ENCODE measurements around the gene ANKS1B. TPM values are rescaled to one million over a fixed set of nuclear protein-coding genes. Genes with fewer than 3 reads are reported as not detected.

The ANKS1B gene
- total RNA-seq, 4 donors from 2014 or later: 34.5 to 81.9 (median 71.1) TPM

DNA sequence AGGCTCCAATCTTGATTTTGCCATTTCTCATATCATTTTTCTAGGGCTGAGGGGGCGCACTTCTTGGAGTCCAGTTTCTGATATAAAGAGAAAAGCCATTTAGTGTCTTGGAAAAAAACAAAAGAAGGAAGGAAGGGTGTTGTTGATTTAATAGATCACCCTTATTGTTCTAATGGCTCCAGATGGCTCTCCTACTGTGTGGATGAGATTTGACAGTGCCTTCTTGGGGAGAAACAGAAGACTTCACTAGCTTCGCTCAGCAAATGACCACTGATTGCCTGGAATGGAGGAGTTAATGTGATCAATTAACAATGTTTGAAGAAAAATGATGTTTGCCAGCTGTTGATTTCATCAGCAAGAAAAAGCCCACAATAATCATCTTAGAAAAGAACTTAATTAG is 1123.5 kb downstream of the ANKS1B start:
- no peak for DNase-seq
- intact Hi-C loops (cut with DNase I): no loop called here
- H3K4me3 ChIP-seq (replicated peaks in 1 of 3): no peak overlapping the region
- no peak for TF ChIP-seq POLR2A (IDR thresholded peaks at IDR 0.05)
- TF ChIP-seq CTCF (IDR thresholded peaks at IDR 0.05): no peak
- H3K9me3 ChIP-seq: no peaks in the 10 kb centered on the region
- no peak overlapping the region for H3K27ac ChIP-seq
- H3K4me1 ChIP-seq: no peaks in the 10 kb centered on the region
- H3K36me3 ChIP-seq: no peaks in the 10 kb centered on the region
- no peaks in the 10 kb centered on the region for H3K27me3 ChIP-seq
- 72 to 77% methylated on average over 2 of the region's 2 CpGs for WGBS, 2 donors

DNA sequence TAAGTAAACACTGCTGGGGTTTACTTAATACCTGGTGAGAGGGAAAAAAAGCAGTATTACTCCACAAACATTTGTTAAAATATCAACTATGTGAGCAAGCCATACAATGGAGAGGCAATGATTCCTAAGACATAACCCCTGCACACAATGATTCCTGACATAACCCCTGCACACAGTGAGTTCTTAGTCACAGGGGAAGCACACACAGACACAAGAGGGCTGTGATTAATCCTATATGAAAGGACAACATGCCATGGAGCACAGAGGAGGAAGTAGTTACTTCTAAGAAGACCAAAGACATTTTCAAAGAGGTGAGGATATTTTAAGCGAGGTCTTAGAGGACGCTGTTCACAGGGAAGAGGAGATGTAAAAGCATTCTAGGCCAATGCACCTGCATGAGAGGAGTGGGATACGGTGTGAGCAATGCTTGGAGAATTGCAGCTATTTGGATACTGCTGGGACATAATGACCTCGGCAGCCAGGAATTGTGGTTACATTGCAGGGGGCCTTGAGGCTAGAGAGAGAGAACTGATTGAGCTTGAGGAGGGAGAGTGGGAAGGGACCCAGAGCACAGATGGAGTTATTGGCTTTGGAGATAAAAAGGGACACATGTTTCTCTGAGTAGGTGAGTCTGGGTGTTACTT is 1127.7 kb downstream of the ANKS1B start:
- TF ChIP-seq CTCF (IDR thresholded peaks at IDR 0.05) (no peak), POLR2A (IDR thresholded peaks at IDR 0.05) (no peak)
- Histone ChIP-seq H3K27me3 (no peaks in the 10 kb centered on the region), H3K36me3 (no peaks in the 10 kb centered on the region), H3K27ac (no peak overlapping the region), H3K4me3 (replicated peaks in 1 of 3) (no peak overlapping the region), H3K4me1 (no peaks in the 10 kb centered on the region), H3K9me3 (no peaks in the 10 kb centered on the region)
- 38 to 46% methylated on average over 4 of the region's 4 CpGs for WGBS, 2 donors
- DNase-seq: no peak
- intact Hi-C loops (cut with DNase I): no loop called here

- H3K4me1 ChIP-seq: no peaks in the 10 kb centered on the region
- no peak for DNase-seq
- H3K9me3 ChIP-seq: no peaks in the 10 kb centered on the region
- H3K27me3 ChIP-seq: no peaks in the 10 kb centered on the region
- H3K36me3 ChIP-seq: no peaks in the 10 kb centered on the region
- no peak overlapping the region for H3K4me3 ChIP-seq (replicated peaks in 1 of 3)
- TF ChIP-seq POLR2A (IDR thresholded peaks at IDR 0.05) (no peak), CTCF (IDR thresholded peaks at IDR 0.05) (no peak)
- WGBS, 2 donors: 90 to 95% methylated on average over 2 of the region's 2 CpGs
- intact Hi-C loops (cut with DNase I): no loop called here
- no peak overlapping the region for H3K27ac ChIP-seq
These were observed 1132.6 kb downstream of the ANKS1B start for GRCh38 chr12:98852181-98852580.

DNA sequence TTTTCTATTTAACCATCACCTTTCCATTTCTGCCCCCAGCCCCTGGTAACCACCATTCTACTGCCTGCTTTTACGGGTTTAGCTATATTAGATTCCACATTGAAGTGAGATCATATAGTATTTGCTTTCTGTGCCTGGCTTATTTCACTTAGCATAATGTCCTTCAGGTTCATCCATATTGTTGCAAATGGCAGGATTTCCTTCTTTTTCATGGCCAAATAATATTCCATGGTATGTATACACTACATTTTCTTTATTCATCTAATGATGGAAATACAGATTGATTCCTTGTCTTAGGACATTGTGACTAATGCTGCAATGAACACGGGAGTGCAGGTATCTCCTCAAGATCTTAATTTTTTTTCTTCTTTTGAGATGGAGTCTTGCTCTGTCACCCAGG is 1137.5 kb downstream of the ANKS1B start:
- no peak overlapping the region for H3K4me3 ChIP-seq (replicated peaks in 1 of 3)
- DNase-seq: no peak
- H3K27me3 ChIP-seq: no peaks in the 10 kb centered on the region
- intact Hi-C loops (cut with DNase I): no loop called here
- H3K4me1 ChIP-seq: no peaks in the 10 kb centered on the region
- 95% methylated on average over 2 of the region's 2 CpGs for WGBS, 2 donors
- H3K27ac ChIP-seq: no peak overlapping the region
- no peaks in the 10 kb centered on the region for H3K9me3 ChIP-seq
- TF ChIP-seq CTCF (IDR thresholded peaks at IDR 0.05): no peak
- no peak for TF ChIP-seq POLR2A (IDR thresholded peaks at IDR 0.05)
- no peaks in the 10 kb centered on the region for H3K36me3 ChIP-seq

DNA sequence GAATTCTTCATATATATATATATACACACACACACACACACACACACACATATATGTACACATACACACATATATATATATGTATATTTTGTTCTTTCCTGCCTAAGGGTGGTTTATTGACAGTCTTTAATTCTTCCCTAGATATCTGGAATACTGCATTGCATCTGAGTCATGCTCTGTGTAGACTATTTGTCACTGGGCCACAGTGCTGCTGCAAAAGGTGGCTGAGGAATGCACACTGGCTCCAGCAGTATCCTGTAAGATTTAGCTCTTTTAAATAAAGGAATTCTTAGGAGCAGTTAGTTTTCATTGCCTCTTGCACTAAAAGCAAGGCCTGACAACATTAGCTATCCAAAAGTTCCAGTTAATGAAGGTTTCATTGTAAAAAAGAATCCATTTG is 1138.8 kb downstream of the ANKS1B start:
- DNase-seq: no peak
- TF ChIP-seq POLR2A (IDR thresholded peaks at IDR 0.05) (no peak), CTCF (IDR thresholded peaks at IDR 0.05) (no peak)
- H3K4me1 ChIP-seq: no peaks in the 10 kb centered on the region
- intact Hi-C loops (cut with DNase I): no loop called here
- H3K36me3 ChIP-seq: no peaks in the 10 kb centered on the region
- H3K27me3 ChIP-seq: no peaks in the 10 kb centered on the region
- no peaks in the 10 kb centered on the region for H3K9me3 ChIP-seq
- no peak overlapping the region for H3K27ac ChIP-seq
- H3K4me3 ChIP-seq (replicated peaks in 1 of 3): no peak overlapping the region

Data from thyroid gland (tissue), 4 donors.